Islet of Langerhans (tissue), 1 donor: ENCODE data around the gene TNNI3K.

Experiments used
- FAIRE-seq: peaks from one replicate; lab custom pipeline; 2011; peaks lifted over from hg19 to GRCh38; lab: Jason Lieb, UNC

Gene TNNI3K

DNA sequence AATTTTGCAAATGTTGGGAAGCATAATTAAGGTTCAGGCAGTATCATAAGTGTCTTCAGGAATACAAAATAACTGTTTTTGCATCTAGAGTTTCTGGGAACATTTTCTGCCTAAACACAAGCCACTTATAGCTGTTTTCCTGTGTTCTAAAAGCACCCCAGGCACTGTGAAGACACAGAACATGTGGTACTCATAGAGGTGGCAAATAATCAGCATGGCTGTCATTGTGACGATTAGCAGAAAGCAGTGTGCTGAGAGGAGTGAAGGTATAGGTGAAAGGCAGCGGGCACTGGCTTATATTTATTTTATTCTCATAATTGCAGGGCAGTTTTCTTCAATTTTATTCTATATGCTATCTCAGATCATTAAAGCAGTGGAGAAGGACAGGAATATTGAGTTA, 157.7 kb downstream of the TNNI3K start:
- FAIRE-seq, result no peak

DNA sequence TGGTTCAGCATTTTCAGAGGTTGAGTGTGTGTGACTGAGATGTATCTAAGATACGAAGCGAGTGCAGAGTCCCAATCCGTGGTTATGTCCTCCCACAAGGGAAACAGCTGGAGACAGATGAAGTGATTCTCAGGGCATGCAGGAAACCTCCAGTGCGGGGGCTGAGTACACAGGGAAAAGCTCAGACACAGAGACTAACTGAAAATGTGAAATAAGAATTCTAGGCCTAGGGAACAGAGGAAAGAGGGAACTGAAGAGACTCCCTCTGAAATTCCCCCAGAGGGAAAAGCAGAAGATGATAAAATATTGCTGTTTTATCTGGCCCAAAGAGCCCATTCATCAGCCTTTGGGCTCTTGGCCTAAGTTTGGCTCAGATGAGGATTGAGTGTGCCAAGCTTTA, 160.4 kb downstream of the TNNI3K start:
- FAIRE-seq, result no peak

DNA sequence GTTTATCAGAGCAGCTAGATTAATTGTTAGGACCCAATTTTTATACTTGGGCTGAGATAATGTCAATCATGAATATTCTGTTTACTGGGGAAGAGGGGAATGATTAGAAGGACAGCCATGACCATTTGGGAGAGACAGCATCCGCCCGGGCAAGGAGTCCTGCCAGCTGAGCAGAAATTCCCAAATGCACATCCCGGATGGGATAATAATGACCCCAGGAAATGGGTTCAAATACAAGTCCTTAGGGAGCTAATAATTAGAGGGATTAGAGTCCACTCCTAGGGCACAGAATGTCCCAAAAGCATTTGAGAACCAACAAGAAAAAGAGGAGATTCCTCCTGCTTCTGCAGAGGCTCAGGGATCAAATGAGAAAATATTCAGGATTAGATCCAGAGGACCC, 161.3 kb downstream of the TNNI3K start:
- FAIRE-seq, result no peak

DNA sequence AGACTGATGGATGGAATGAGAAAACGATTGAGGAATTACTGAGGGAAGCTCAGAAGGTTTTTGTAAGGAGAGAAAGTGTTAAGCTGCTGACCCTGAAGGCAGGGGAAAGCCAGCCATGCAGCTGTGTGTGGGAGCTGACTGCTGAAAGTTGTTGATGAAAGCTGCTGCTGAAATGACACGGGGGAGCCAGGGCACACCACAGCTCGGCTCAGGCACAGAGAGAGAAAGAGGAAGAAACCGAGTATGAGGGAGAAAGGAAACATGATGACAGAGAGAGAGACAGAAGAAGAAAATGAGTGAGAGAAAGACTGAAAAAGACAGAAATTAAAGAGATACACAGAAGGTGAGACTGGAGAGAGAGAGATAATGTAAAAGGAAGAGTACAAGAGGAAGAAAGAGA, 161.7 kb downstream of the TNNI3K start:
- no peak for FAIRE-seq

DNA sequence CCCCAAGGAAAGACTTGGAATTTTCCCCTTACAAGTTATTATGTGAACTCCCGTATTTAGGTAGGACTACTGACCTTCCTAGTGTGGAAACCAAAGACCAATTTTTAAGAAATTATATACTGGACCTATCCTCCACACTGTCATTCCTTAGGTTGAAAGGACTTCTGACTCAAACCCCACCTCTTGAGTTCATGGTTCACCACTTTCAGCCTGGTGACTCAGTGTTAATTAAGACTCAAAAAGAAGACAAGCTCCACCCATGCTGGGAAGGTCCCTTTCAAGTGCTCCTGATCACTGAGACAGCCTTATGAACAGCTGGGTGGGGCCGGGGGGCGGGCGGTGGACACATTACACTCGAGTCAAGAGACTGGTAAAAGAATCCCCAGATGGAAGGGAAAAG, 164.1 kb downstream of the TNNI3K start:
- FAIRE-seq, result no peak

DNA sequence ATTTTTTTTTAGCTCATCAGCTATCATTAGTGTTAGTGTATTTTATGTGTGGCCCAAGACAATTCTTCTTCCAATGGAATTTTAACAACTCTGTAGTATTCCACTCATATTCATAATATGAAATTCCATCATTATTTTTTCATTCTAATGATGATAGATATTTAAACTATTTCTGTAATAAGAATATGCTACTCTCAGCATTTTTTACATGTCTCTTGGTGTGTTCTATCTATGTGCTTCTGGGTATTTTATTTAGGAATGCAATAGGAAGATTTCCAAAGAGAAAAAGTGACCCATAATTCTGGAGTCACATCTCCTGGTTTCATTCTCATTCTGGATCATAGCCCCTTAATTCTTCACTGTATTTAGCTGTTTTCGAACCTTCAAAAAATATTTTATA, 167.7 kb downstream of the TNNI3K start:
- FAIRE-seq, result no peak

DNA sequence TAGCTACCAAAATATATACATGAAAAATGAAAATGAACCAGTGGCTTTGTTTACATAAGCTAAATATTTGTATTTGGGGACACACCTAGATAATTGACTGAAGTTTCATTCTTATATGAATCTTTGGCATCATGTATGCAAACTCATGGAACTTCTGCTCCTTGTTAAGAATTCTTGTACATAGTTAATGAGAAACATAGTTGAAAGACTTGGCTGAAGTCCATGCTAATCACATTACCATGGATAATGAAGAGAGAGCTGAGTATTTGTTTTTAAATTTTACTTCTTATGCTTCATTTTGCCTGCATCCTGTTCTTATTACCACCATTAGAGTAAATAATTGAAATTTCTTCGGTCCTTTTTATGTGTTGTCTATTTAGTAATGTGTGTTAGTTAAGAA, 168.4 kb downstream of the TNNI3K start:
- no peak for FAIRE-seq

DNA sequence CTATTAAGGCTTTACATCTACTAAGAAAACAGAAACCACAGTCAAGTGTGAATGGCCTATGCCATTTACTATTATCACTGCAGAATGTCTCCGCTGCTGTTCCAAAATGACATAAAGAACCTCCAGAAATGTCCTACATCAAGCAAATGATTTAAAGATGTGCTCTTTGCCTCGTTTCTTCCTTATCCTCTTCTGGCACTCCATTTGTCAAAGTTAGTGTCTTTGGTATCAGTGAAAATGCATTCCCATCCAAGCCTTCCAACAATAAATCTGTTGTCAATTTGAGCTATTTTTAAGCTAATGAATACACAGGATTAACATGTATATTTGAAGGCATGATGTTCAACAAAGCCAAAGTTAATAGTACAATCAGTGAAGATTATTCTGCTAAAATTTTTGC, 171.6 kb downstream of the TNNI3K start:
- no peak for FAIRE-seq

DNA sequence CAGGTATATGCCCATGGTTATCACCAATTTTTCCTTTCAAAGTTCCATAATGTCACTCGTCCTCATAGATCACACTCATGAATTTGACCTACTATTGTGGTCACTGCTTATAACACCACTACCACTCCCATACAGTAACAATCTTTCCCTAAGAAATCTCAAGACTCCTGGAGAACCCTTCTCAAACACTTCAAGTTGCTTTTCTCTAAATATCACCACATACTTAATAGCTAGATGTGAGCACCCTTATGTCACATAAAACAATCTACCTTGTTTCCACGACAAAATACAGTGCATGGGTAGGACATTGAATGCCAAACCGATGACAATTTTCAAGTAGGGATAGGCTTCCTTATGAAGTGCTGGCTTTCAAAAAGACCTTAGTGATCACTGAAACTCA, 172.7 kb downstream of the TNNI3K start:
- FAIRE-seq, result no peak

DNA sequence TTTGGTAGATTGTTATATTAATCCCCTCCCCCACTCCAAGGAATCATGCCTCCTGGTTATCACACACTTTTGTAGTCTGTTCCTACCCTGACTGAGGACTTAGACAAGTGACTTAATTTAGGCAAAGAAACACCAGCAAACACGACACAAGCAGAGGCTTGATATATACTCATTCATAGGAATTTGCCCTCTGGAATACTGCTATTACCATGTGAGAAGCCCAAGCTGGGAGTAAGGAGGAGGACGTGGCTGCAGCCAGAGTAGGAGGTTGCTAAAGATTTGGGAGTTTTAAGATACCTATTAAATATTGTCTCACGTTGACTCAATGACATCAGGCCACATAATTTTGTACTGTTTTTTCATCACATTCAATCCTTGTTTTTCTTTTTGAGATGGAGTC, 177.1 kb downstream of the TNNI3K start:
- FAIRE-seq, result no peak

DNA sequence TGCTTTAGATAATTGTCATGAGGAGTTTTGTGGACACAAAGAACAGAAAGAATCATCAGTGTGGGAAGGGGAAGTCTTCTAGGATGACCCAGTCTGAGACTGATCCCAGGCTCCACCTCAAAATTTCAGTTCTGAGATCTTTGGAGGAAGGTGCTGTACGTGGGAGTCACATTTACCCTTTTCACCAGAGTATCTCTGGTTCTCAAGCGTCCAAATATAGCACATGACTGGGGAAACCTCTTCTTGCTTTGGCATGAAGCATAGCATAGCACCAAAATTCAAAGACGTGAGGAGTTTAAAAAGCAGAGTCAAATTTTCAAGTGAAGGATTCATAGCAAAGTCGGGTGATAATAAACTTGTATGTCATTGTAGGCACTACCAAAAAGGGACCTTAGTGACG, 180.7 kb downstream of the TNNI3K start:
- no peak for FAIRE-seq

DNA sequence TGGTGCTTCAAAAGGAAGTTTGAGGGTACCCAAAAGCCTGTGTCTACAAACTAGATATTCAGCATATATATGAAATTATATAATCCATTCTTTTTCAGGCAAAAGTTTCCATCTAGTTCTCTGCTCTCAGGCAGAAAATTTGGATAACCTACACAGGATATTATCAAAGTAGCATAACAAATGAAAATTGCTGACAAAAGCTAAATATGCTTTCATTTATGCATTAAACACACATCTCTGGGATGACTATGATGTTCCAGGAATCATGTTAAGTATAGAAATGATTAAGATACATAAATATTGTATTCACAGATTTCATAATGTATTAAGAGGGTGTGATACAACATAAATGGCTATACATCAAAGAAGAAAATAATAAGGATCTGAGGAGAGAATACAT, 184.4 kb downstream of the TNNI3K start:
- no peak for FAIRE-seq

DNA sequence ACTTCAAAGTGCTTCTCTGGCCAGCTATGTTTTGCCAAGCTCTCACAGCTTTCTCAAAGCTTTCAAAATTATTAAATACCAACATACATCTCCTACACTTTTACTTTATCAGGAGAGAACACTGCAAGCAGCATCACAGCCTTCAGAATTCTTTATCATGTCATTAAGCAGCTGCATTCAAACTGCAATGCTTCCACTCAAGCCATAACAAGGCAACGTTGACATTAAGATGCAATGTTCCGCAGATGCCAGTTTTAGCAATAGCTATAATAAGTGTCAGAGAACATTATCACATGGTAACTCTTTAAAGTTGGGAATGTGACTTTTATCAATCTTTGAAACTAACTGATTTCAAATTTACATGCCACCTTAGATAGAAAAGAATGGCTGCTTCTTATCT, 185.3 kb downstream of the TNNI3K start:
- no peak for FAIRE-seq

DNA sequence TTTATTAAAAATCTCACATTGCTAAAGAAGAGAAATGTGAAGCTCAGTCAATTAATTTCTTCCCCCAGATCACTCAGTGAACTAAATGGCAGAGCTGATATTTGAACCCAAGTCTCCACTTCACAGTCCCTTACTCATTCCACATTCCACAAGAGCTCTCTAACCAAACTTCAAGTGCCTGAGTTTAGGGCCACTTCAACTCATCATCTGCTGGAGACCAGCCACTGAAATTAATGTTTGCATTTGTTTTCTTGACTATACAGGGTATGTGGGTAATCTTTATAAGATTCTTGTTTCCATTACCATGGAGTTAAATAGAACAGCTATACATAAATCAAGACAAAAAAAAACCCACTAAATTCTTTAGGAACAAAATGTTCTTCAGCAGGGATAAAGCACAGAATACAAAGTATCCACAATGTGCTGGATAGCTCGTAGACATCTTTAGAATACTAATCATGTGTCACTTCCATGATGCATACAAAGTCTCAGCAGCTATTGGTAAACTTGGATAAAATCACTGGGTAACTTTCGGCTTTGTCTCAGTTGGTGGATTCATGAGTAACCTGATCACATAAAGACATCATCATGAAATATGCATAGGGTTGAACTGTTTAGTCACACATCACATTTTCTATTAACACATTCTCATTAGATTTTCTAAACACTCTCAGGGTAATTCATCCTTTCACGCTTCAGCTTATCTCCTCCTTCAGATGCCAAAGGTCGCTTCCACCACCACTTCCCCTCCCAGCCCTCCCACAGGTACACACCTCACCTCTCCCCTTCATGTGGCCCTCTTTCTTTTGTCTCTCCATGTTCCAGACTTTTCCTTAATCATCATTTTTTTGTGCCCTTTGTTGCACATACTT, 187.5 kb downstream of the TNNI3K start:
- FAIRE-seq, result no peak

DNA sequence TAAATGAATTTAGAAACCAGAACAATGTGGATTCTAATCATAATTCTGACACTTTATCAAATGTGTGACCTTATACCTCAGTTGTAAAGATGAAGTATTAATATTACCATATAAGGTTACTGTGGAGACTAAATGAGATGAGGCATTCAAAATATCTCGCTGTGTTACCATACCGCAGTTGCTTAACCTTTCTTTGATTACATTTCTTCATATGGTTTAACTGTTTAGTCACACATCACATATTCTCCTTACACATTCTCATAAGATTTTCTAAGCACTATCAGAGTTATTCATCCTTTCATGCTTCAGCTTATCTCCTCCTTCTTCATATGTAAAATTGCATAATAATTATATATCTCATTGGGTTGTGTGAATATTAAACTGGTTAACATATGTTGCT, 188.3 kb downstream of the TNNI3K start:
- FAIRE-seq, result no peak

DNA sequence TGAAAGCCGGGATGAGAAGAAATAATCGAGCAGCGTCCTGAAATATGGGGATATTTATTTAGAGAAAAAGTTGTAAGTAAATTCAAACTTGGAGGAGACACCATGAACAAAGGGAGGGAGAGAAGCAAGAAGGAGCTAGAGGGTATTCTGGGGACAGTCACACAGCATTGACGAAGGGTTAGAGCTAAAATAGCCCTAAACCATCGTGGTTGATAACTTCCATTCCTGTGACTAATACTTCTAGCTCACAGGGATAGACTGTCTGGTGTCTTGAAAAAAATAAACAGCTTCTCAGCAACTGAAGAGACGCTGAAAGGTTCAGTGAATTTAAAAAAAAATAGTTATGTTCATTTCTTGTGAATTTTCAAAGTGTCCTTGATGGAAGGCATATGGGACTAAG, 190.5 kb downstream of the TNNI3K start:
- no peak for FAIRE-seq

DNA sequence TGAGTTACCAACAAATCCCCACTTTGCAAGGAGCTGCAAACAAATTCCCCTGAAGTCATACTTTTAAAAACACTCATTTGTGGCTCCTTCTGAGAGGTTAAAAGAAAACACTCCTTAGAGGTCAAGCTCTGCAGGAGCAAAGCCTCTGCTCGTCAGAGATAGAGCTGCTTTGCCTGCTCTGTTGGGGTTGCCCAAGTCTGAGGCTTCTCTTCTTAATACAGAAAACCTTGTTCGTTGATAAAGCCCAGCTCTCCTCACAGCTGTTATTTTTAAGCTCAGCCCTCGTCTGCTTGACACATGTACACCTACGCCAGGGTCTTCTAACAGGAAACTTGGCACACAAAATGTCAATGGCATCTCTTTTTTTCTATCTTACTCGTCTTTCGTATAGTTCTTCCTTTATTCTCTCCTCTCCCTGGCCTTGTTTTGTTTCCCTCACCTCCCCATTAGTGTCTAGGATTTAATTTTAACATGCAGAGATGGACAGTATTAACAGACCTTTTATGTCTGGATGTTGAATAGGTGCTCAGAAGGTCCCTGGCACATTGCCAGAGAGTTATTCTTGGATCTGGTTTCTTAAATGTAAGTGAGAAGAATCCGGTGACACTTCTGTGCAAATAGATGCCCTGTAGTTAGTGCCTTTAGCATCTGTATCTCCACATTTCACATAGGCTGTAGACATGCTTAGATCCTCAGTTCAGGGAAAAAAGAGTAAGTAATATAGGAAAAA, 191.2 kb downstream of the TNNI3K start:
- FAIRE-seq, result no peak

DNA sequence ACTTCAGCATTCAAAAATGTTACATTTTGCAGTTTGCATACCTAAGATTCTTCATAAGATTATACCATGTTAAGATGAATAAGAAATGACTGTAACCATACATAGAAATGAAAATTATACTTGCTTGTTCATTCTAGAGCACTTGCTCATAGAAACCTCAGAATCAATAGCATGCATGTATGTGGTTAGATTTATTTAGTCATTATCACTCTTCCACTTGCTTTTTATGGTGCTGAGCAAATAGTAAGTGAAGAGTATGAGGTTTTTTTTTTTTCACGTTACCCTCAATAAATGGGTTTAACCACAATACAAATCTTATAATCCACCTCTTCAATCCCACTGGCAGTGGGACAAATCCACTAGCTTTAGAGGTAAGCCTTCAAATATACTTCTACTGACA, 192.5 kb downstream of the TNNI3K start:
- no peak for FAIRE-seq

DNA sequence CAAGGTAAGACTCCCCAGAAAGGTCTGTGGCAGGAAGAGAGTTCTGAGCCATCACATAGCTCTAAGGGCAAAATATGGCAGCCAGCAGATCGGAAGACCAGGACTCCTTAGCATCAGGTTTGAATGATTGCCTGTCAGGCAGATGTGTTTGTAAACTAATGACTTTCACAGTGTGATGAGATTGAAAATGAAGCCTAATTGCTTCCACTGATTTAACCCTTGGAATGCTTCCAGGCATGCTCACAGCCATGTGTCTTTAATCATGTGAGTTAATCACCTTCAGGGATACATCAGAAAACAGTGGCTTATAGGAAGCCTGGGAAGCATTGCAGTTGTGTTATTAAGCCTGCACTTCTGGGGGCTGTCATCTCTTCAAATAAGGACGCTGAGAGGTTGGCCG, 194.4 kb downstream of the TNNI3K start:
- FAIRE-seq, result no peak

DNA sequence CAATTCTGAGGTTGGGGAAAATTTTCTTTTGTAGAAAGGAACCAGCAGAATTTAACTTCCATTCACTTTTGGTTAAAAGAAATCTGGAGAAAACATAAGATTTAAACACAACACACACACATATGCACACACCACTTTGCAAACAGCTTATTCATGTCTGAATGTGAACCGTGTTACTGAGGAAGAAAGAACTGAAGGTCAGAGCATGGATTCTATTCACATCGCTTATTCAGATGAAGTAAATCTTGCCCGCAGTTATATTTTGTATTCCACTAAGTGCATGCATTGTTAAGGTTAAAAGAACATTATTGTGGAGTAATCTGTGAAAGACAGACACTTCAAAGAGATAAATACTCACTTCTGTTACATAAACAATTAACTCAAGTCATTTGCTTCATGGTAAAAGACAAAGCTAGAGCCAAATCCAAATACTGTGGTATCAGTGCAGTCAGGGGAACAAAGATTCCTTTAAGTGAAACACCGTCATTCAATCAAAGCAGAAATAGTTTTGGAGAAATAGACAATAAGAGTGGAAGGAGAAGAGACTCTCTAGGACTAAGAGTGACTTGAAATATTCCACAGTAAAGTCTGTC, 195.3 kb downstream of the TNNI3K start:
- no peak for FAIRE-seq

DNA sequence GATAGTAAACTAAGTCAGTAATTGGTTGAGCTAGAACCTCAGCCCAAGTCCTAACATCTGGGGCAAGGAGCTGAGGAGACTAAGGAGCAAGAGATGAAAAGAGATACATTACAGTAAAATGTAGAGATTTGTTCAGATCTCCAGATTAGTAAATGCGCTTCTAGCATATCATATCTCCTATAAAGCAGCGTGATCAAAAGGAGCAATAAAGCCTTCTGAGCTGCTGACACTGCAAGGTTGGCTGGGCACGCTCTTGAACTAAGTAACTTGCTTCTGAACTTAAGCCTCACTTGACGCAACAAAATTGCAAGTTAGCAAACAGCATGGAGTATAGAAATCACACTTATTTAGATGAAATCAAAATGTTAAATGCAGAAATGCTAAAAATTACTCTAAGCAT, 196.3 kb downstream of the TNNI3K start:
- no peak for FAIRE-seq

DNA sequence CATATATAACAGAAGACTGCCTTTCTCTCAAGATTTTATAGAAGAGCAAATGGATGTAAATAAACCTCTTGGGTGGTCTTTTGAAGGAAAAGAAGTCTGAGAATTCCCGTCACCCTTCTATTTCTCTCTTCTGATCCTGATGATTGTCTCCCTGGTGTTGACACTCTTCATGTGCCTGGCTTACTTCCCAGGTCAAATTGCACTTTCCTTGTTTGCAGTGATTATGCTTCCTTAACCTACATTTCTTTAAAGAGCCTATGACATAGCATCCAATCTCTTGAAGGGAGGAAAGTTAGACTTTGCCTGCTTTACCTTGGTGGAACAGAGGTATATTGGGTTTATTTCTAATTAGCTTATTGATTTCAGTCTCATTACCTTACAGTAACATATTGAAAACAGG, 197.1 kb downstream of the TNNI3K start:
- FAIRE-seq, result no peak

DNA sequence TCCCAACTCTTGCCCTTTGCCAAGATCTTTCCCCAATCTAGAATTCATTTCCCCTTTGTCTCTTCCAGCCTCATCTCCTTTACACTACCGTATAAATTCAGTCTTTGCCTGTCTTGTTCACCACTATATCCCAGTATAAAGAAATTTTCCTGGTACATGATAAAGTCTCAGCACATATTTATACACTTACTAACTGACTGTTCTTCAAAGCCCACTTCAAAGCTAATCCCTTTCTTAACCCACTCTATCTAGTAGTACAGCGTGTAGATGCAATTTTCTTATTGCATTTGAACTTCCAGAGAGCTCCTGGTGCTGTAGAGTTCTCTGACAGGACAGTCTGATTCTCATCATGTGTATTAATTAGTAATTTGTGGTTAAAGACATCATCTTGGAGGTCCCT, 199.1 kb downstream of the TNNI3K start:
- FAIRE-seq, result no peak

DNA sequence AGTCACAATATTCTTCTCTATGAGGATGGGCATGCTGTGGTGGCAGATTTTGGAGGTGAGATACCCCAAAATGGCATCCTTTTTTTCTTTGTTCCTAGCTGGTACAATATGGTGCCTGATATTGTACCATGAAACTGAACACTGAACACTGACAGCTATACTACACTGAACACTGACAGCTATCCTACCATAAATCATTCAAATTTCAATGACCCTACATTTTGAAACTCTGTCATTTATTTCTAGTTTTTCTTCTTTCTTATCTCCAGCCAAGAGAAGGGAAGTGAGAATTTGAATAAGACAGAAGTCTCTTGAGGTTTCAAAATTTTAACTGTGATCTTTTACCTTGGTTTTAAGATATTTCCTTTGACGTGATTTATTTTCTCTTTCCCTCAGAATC, 200.9 kb downstream of the TNNI3K start:
- no peak for FAIRE-seq
